ENCODE measurements around the gene SPATC1L.

DNA sequence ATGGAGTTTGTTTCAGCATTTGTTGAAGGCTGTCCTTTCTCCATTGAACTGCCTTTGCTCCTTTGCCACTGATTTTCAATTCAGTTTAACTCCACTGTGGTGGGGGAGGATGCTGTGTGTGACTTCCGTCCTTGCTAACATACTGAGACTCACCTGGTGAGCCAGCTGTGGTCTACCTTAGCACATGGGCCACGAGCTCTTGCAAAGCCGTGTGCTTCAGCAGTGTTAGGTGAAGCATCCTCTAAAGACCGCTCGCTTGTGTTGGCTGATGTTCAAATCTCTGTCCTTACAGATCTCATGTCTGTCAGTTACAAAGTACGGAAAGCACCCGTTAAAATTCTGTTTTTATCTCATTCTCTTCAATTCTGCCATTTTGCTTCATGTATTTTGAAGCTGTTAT lies 3.6 kb upstream of the SPATC1L start:
- TF ChIP-seq, protein P1, sequence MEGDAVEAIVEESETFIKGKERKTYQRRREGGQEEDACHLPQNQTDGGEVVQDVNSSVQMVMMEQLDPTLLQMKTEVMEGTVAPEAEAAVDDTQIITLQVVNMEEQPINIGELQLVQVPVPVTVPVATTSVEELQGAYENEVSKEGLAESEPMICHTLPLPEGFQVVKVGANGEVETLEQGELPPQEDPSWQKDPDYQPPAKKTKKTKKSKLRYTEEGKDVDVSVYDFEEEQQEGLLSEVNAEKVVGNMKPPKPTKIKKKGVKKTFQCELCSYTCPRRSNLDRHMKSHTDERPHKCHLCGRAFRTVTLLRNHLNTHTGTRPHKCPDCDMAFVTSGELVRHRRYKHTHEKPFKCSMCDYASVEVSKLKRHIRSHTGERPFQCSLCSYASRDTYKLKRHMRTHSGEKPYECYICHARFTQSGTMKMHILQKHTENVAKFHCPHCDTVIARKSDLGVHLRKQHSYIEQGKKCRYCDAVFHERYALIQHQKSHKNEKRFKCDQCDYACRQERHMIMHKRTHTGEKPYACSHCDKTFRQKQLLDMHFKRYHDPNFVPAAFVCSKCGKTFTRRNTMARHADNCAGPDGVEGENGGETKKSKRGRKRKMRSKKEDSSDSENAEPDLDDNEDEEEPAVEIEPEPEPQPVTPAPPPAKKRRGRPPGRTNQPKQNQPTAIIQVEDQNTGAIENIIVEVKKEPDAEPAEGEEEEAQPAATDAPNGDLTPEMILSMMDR (IDR thresholded peaks at IDR 0.05; ENCODE audit: poor library complexity, severe bottlenecking): no peak
- TF ChIP-seq SMC3 (conservative IDR thresholded peaks at IDR 0.05; ENCODE audit: poor library complexity) (no peak), EZH2 (IDR thresholded peaks at IDR 0.05; ENCODE audit: borderline replicate concordance, insufficient read depth, low read length, poor library complexity, severe bottlenecking) (no peak), RAD21 (conservative IDR thresholded peaks at IDR 0.05) (no peak), POLR2AphosphoS5 (IDR thresholded peaks at IDR 0.05) (no peak), MXI1 (conservative IDR thresholded peaks at IDR 0.05; ENCODE audit: poor library complexity, severe bottlenecking) (no peak), EP300 (conservative IDR thresholded peaks at IDR 0.05; ENCODE audit: poor library complexity, severe bottlenecking) (no peak)
